Adipose tissue (tissue), 3 donors: ENCODE results near the gene RGS13. TPM values are rescaled to one million over a fixed set of nuclear protein-coding genes. Genes with fewer than 3 reads are reported as not detected.

ENCODE experiments used
- H3K27ac ChIP-seq: one replicate; pipeline ENCODE4 v1.5.1; 2013; ENCODE audit warnings: low read depth, low read length
- WGBS, 3 donors: extraction: QIAGEN DNeasy Blood & Tissue Kit; methylation state at CpG; one replicate each; pipeline ENCODE4 v1.1.7; 2013; 5-methylcytosine and 5-hydroxymethylcytosine counted together
- polyA plus RNA-seq, 3 donors: library from polyadenylated mRNA; stranded (reverse); fragments of 200-250 nt; gene quantifications; one replicate each; pipeline ENCODE4 v1.2.3, GENCODE V29; 2013
- donor health status: healthy with polysubstance abuse.
- donor health status: Bipolar disorder and iron deficiency.
- donor health status: healthy.

Gene RGS13
- polyA plus RNA-seq, 3 donors: 0.05 to 0.45 (median 0.37) TPM

DNA sequence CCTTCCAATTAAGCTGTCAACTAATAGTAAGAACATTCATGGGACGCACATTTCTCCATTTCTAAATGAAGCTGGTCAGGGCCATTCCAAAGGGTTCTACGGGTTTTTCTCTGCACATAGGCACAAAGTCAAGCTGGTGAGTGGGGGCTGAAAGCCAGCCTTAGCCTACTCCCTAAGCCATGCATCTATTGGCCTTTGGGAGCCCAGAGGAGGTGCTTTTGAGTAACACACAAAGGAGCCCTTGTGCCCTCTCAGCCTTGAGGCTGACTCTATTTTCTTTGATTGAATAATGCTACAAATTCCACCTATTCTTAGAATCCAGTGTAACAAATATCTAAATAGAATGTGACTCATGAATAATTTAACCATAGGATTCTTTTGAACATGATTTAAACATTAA is 73.6 kb downstream of the RGS13 start:
- 84 to 92% (median 90%) methylated on average over 2 of the region's 2 CpGs for WGBS, 3 donors
- no peak overlapping the region for H3K27ac ChIP-seq

Other genes with a start within 250 kb of the RGS13 start
- 10 to 100 TPM in 1 of 3 donors, 1 to 10 TPM in 2; 3.9 to 27.9 (median 7.5) TPM for gene RGS1, start 60.4 kb upstream of the RGS13 start, polyA plus RNA-seq
- 100 to 1,000 TPM in 2 of 3 donors, 10 to 100 TPM in 1; 92.3 to 630 (median 327) TPM for gene RGS2, start 172.9 kb downstream of the RGS13 start, polyA plus RNA-seq